Activated CD4-positive, alpha-beta T cell treated with anti-CD3 and anti-CD28 coated beads, Interleukin-10, Interleukin-2, amounts not matched to agents 100 ng/mL and 50 ng/mL, durations not matched to agents 16 hours and 8 hours (primary cell): ENCODE results near the gene TTC17.

Experiments used
- DNase-seq: peaks from one replicate; pipeline ENCODE4 v3.0.0-alpha.2; 2020

TTC17 gene

GRCh38 chr11:43537833-43538615 is 179.3 kb downstream of the TTC17 start:
- DNase-seq = no peak

GRCh38 chr11:43541993-43542392 is 183.3 kb downstream of the TTC17 start:
- no peak for DNase-seq

GRCh38 chr11:43542750-43543712 is 184.3 kb downstream of the TTC17 start:
- no peak for DNase-seq
